ENCODE data around the gene SPDYE4.

SPDYE4 gene

GRCh38 chr17:8729421-8729820, 28.9 kb downstream of the SPDYE4 start:
- Mint-ChIP-seq H3K4me3 (no peak overlapping the region), H3K36me3 (ENCODE audit: insufficient read depth) (no peaks in the 10 kb centered on the region), H3K9me3 (no peaks in the 10 kb centered on the region), H3K4me1 (no peaks in the 10 kb centered on the region), H3K27me3 (peaks cover 16% of the 10 kb centered on the region), H3K27ac (ENCODE audit: low read depth) (no peak overlapping the region)
- ATAC-seq (replicated peaks; ENCODE audit: extremely low read depth, poor library complexity, severe bottlenecking) = no peak
- no peak for DNase-seq (ENCODE audit: low spot score in 2 of 2)

GRCh38 chr17:8728971-8729370, 29.4 kb downstream of the SPDYE4 start:
- H3K27ac Mint-ChIP-seq (ENCODE audit: low read depth) = no peak overlapping the region
- ATAC-seq (replicated peaks; ENCODE audit: extremely low read depth, poor library complexity, severe bottlenecking) = no peak
- no peak overlapping the region for H3K4me3 Mint-ChIP-seq
- no peaks in the 10 kb centered on the region for H3K4me1 Mint-ChIP-seq
- no peaks in the 10 kb centered on the region for H3K9me3 Mint-ChIP-seq
- H3K27me3 Mint-ChIP-seq = peaks cover 16% of the 10 kb centered on the region
- no peak for DNase-seq (ENCODE audit: low spot score in 2 of 2)
- H3K36me3 Mint-ChIP-seq (ENCODE audit: insufficient read depth) = no peaks in the 10 kb centered on the region

DNA sequence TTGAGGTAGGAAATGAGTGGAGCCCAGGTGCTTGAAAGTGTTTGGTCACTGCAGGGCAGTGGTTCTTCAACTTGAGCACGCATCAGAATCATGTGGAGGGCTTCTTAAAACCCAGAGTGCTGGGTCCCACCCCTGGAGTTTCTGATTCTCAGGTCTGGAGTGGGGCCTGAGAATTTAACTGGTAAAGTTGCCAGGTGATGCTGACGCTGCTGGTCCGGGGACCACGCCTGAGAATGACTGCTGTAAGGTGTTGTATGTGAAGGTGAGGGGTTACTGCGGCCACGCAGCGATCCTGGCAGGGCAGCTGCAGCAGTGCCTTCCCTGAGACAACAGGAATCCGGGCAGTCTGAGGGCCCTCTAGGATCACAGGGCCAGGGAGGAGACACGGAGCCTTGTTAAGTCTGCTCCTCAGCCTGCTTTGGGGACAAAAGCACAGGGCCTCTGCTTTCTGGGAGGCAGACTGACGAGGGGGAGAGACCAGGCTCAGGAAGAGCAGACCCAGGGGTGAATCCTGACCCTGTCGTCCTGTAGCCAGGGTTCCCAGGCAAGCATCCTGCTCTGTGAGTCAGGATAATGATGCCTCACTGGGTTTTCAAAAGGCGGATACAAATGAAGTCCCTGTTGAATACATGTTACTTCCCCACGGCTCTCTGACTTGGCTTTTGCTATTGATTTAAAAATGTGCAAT, 30.0 kb downstream of the SPDYE4 start:
- H3K27ac Mint-ChIP-seq (ENCODE audit: low read depth) = no peak overlapping the region
- no peaks in the 10 kb centered on the region for H3K9me3 Mint-ChIP-seq
- no peaks in the 10 kb centered on the region for H3K36me3 Mint-ChIP-seq (ENCODE audit: insufficient read depth)
- no peak overlapping the region for H3K4me3 Mint-ChIP-seq
- no peaks in the 10 kb centered on the region for H3K4me1 Mint-ChIP-seq
- H3K27me3 Mint-ChIP-seq = peaks cover 16% of the 10 kb centered on the region
- ATAC-seq (replicated peaks; ENCODE audit: extremely low read depth, poor library complexity, severe bottlenecking) (no peak), DNase-seq (ENCODE audit: low spot score in 2 of 2) (no peak)

DNA sequence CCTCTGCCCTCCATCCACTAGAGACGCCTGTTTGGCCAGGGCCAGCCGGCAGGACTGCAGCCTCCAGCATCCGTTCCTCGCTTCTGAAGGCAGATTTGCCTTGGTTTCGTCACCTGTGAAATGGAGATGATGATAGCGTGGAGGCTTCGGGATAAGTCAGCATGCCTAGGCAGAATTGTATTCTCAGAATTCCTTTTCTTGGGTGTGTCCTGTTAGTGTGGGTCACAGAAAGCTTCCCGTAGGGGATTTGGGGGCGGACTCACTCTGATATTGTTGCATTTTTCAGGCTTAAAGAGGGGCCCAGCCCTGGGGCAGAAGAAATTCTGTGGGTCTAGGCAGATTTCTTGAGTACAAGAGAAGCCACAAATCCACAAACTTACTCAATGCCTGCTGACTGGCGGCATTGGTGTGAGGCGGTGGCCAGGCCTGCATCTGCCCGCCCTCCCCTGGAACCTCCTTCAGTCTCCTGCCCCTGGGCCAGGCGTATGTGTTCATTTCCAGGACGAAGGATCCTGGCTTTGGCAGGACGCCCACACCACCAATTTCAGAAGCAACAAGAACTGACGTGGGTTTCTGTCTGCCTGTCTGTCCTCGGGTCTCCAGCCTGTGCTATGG, 31.3 kb downstream of the SPDYE4 start:
- H3K9me3 Mint-ChIP-seq = no peaks in the 10 kb centered on the region
- no peaks in the 10 kb centered on the region for H3K36me3 Mint-ChIP-seq (ENCODE audit: insufficient read depth)
- no peak for DNase-seq (ENCODE audit: low spot score in 2 of 2)
- H3K4me1 Mint-ChIP-seq = no peaks in the 10 kb centered on the region
- H3K27ac Mint-ChIP-seq (ENCODE audit: low read depth) = no peak overlapping the region
- ATAC-seq (replicated peaks; ENCODE audit: extremely low read depth, poor library complexity, severe bottlenecking) = no peak
- no peak overlapping the region for H3K4me3 Mint-ChIP-seq
- H3K27me3 Mint-ChIP-seq = peaks cover 26% of the 10 kb centered on the region

DNA sequence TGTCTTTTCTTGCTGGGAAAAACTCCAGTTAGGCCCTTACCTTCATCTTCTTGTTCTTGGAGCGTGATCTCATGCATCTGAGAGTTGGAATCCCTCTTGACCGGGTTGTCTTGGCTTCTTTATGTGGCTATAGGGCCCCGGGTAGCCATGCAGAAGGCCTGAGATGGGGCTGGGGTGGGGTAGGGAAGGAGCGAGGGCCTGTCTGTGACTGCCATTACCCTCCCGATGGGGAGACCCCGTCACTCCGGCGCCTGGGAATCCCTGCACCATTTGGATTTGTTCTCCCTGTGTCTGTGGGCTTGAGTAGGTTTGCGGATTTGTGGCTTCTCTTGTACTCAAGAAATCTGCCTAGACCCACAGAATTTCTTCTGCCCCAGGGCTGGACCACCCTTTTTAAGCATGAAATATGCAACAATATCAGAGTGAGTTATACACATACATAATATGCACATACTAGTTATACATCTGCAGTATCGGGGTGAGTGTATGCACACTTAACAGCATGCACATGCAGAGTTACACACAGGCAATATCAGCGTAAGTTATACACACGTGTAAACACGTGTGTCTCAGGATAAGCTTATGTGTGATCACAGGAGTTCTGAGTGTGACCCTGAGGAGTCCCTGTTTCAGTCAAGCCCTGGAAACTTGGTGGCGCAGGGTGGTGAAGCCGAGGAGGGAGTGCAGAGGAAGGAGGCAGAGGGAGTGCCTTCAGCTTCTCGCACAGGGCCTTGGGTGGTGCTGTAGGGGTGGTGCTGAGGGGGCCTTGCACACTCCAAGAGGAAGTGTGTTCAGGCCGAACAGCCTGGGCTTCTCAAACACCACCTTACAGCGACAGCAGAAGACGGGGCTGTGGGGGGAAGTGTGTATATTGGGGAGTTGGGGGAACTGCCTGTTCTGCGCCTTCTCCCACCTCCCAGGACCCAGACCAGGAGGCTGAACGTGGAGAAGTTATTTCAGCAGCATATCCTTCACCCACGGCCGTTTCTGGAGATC, 32.2 kb downstream of the SPDYE4 start:
- H3K27me3 Mint-ChIP-seq = peaks cover 32% of the 10 kb centered on the region
- H3K36me3 Mint-ChIP-seq (ENCODE audit: insufficient read depth) = no peaks in the 10 kb centered on the region
- DNase-seq (ENCODE audit: low spot score in 2 of 2) (no peak), ATAC-seq (replicated peaks; ENCODE audit: extremely low read depth, poor library complexity, severe bottlenecking) (no peak)
- H3K27ac Mint-ChIP-seq (ENCODE audit: low read depth) = no peak overlapping the region
- H3K9me3 Mint-ChIP-seq = no peaks in the 10 kb centered on the region
- H3K4me3 Mint-ChIP-seq = no peak overlapping the region
- no peaks in the 10 kb centered on the region for H3K4me1 Mint-ChIP-seq

DNA sequence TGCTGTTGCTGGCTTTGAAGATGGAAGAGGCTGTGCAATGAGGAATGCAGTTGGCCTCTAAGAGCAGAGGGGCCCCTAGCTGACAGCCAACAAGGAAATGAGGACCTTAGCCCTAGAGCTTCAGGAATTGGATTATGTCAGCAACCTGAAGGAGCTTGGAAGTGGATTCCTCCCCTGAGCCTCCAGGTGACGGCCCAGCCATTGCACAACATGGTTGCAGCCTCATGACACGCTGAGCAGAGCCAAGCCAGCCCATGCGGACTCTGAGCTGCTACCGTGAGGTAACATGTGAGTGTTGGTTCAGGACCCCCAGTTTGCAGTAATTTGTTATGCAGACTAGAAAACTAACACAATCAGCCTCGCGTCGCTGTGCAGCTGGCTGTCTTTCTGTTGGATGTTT, 33.9 kb downstream of the SPDYE4 start:
- DNase-seq (ENCODE audit: low spot score in 2 of 2) (no peak), ATAC-seq (replicated peaks; ENCODE audit: extremely low read depth, poor library complexity, severe bottlenecking) (no peak)
- peaks cover 32% of the 10 kb centered on the region for H3K27me3 Mint-ChIP-seq
- H3K4me1 Mint-ChIP-seq = no peaks in the 10 kb centered on the region
- H3K36me3 Mint-ChIP-seq (ENCODE audit: insufficient read depth) = no peaks in the 10 kb centered on the region
- no peak overlapping the region for H3K4me3 Mint-ChIP-seq
- H3K9me3 Mint-ChIP-seq = no peaks in the 10 kb centered on the region
- no peak overlapping the region for H3K27ac Mint-ChIP-seq (ENCODE audit: low read depth)

- no peak overlapping the region for H3K27ac Mint-ChIP-seq (ENCODE audit: low read depth)
- no peak overlapping the region for H3K4me3 Mint-ChIP-seq
- no peaks in the 10 kb centered on the region for H3K36me3 Mint-ChIP-seq (ENCODE audit: insufficient read depth)
- no peak for DNase-seq (ENCODE audit: low spot score in 2 of 2)
- no peaks in the 10 kb centered on the region for H3K9me3 Mint-ChIP-seq
- H3K27me3 Mint-ChIP-seq = peaks cover 16% of the 10 kb centered on the region
- no peaks in the 10 kb centered on the region for H3K4me1 Mint-ChIP-seq
- no peak for ATAC-seq (replicated peaks; ENCODE audit: extremely low read depth, poor library complexity, severe bottlenecking)
These were observed 37.8 kb downstream of the SPDYE4 start for GRCh38 chr17:8720596-8720995.

DNA sequence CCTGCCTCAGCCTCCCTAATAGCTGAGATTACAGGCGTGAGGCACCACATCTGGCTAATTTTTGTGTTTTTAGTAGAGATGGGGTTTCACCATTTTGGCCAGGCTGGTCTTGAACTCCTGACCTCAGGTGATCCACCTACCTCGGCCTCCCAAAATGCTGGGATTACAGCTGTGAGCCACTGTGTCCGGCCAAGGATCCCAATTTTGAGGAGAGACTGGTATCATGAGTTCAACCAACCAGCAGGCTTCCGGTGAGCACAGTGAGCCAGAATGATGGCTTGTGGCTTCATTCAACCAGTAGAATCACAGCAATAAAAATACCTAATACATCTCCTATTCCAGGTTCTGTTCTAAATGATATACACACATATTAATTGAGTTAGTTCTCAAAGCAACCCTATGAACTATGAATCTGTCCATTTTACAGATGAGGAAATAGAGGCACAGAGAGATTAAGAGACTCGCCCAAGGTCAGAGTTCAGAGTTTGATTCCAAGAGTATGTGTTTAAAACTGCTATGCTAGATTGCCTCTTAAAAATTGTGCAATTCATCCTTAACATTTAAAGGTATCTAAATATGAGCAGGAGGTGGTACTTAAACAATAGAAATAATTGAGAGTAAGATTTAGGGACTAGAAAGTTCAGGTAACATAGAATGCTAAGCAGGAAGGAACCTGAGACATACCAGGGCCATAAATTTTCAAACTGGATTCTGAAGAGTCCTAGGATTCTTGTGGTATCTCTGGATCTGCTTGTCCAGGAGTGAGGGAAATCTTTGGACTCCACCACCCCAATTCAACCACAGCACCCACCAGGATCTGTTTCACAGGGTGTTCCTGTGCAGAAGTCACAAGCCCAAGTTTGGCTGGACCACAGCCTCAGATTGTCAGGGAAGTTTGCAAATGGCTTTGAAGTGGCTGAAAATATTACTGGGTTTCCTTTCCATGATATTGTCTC, 38.8 kb downstream of the SPDYE4 start:
- Mint-ChIP-seq H3K36me3 (ENCODE audit: insufficient read depth) (no peaks in the 10 kb centered on the region), H3K4me3 (no peak overlapping the region), H3K9me3 (no peaks in the 10 kb centered on the region), H3K27ac (ENCODE audit: low read depth) (no peak overlapping the region), H3K4me1 (no peaks in the 10 kb centered on the region), H3K27me3 (peaks cover 16% of the 10 kb centered on the region)
- no peak for ATAC-seq (replicated peaks; ENCODE audit: extremely low read depth, poor library complexity, severe bottlenecking)
- no peak for DNase-seq (ENCODE audit: low spot score in 2 of 2)

DNA sequence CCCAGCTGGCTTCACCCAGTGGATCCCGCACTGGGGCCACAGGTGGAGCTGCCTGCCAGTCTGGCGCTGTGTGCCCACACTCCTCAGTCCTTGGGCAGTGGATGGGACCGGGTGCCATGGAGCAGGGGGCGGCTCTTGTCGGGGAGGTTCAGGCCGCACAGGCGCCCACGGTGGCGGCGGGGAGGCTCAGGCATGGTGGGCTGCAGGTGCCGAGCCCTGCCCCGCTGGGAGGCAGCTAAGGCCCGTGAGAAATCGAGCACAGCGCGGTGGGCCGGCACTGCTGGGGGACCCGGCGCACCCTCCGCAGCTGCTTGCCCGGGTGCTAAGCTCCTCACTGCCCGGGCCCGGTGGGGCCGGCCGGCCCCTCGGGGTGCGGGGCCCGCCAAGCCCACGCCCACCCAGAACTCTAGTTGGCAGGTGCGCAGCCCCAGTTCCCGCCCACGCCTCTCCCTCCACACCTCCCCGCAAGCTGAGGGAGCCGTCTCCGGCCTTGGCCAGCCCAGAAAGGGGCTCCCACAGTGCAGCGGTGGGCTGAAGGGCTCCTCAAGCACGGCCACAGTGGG, 40.3 kb downstream of the SPDYE4 start:
- Mint-ChIP-seq H3K36me3 (ENCODE audit: insufficient read depth) (no peaks in the 10 kb centered on the region), H3K4me1 (no peaks in the 10 kb centered on the region), H3K27ac (ENCODE audit: low read depth) (no peak overlapping the region), H3K27me3 (peaks cover 18% of the 10 kb centered on the region), H3K9me3 (no peaks in the 10 kb centered on the region), H3K4me3 (no peak overlapping the region)
- no peak for DNase-seq (ENCODE audit: low spot score in 2 of 2)
- no peak for ATAC-seq (replicated peaks; ENCODE audit: extremely low read depth, poor library complexity, severe bottlenecking)

DNA sequence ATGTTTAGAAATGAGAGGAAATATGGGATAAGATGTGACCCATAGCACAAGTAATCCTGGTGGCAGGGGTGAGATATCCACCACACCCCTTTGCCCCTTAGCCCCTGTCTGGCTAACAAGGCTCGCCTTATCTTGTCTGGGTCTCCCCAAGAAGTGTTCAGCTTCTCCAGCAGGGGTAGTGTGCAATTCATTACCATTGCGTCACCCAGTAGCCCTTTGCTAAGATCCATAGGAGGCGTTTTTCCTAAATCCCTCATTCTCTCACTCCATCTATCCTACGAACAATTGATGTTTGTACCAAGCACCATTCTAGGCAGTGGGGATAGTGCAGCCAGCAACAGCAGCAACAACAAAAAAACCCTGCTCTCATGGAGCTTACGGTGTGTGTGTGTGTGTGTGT, 44.5 kb downstream of the SPDYE4 start:
- no peaks in the 10 kb centered on the region for H3K9me3 Mint-ChIP-seq
- no peak overlapping the region for H3K27ac Mint-ChIP-seq (ENCODE audit: low read depth)
- H3K36me3 Mint-ChIP-seq (ENCODE audit: insufficient read depth) = peaks cover 2% of the 10 kb centered on the region
- DNase-seq (ENCODE audit: low spot score in 2 of 2) (no peak), ATAC-seq (replicated peaks; ENCODE audit: extremely low read depth, poor library complexity, severe bottlenecking) (no peak)
- H3K4me1 Mint-ChIP-seq = no peaks in the 10 kb centered on the region
- no peak overlapping the region for H3K4me3 Mint-ChIP-seq
- H3K27me3 Mint-ChIP-seq = peaks cover 31% of the 10 kb centered on the region

DNA sequence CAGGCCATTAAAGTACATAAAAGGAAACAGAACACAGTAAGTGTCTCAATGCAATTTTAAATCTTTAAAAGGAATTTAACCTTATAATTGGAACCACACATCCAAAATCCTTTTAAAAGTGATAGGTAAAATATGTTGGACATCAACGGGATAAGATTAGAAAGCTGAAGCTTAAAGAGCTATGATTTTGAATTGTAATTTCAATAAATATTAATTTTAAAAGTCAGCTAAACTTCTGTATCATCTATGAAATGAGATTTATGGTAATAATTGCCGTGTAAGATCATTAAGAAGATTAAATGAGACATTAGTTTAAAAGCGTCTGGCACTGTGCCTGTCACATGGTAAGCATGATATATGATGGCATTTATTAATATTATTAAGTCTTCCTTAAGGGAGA, 45.0 kb downstream of the SPDYE4 start:
- Mint-ChIP-seq H3K27ac (ENCODE audit: low read depth) (no peak overlapping the region), H3K4me1 (no peaks in the 10 kb centered on the region), H3K27me3 (peaks cover 34% of the 10 kb centered on the region), H3K36me3 (ENCODE audit: insufficient read depth) (peaks cover 2% of the 10 kb centered on the region), H3K9me3 (no peaks in the 10 kb centered on the region), H3K4me3 (no peak overlapping the region)
- DNase-seq (ENCODE audit: low spot score in 2 of 2) (no peak), ATAC-seq (replicated peaks; ENCODE audit: extremely low read depth, poor library complexity, severe bottlenecking) (no peak)

GRCh38 chr17:8712698-8713097, 45.6 kb downstream of the SPDYE4 start:
- ATAC-seq (replicated peaks; ENCODE audit: extremely low read depth, poor library complexity, severe bottlenecking) (no peak), DNase-seq (ENCODE audit: low spot score in 2 of 2) (no peak)
- peaks cover 40% of the 10 kb centered on the region for H3K27me3 Mint-ChIP-seq
- no peak overlapping the region for H3K4me3 Mint-ChIP-seq
- H3K36me3 Mint-ChIP-seq (ENCODE audit: insufficient read depth) = peaks cover 2% of the 10 kb centered on the region
- no peaks in the 10 kb centered on the region for H3K4me1 Mint-ChIP-seq
- H3K27ac Mint-ChIP-seq (ENCODE audit: low read depth) = no peak overlapping the region
- H3K9me3 Mint-ChIP-seq = no peaks in the 10 kb centered on the region

Data from central memory CD8-positive, alpha-beta T cell (primary cell).